CD4-positive, alpha-beta T cell treated with Interleukin-2 at 100 ng/mL for 4 hours (primary cell): ENCODE measurements around the gene SPINK1.
A peak's percentile ranks its signal among the peaks of the same experiment; 100 is the strongest.
"Not testable (repeated sequence)": the region's sequence is repeated elsewhere in the genome, so short reads cannot be mapped to it uniquely, and the experiment has no call there.

ENCODE experiments used
- DNase-seq: peaks from one replicate; pipeline ENCODE4 v3.0.0-alpha.2; 2020; ENCODE audit warnings: low spot score

Gene SPINK1

GRCh38 chr5:147854894-147855773 lies 23.7 kb upstream of the SPINK1 start:
- DNase-seq, result no peak

- DNase-seq, result no peak
These were observed 22.9 kb upstream of the SPINK1 start for GRCh38 chr5:147854331-147854730.

- no peak for DNase-seq
These were observed 22.0 kb upstream of the SPINK1 start for GRCh38 chr5:147853372-147853987.

- no peak for DNase-seq
These were observed 20.9 kb upstream of the SPINK1 start for GRCh38 chr5:147852365-147852764.

- no peak for DNase-seq
These were observed 20.1 kb upstream of the SPINK1 start for GRCh38 chr5:147851578-147851977.

- no peak for DNase-seq
These were observed 17.8 kb upstream of the SPINK1 start for GRCh38 chr5:147849226-147849625.

GRCh38 chr5:147845618-147846017 lies 14.1 kb upstream of the SPINK1 start:
- DNase-seq, result no peak

- DNase-seq, result no peak
These were observed 13.4 kb upstream of the SPINK1 start for GRCh38 chr5:147844846-147845245.

- DNase-seq, result no peak
These were observed 11.4 kb upstream of the SPINK1 start for GRCh38 chr5:147842869-147843268.

GRCh38 chr5:147836439-147836838 lies 5.0 kb upstream of the SPINK1 start:
- DNase-seq, result no peak

- DNase-seq, result no peak
These were observed 3.9 kb upstream of the SPINK1 start for GRCh38 chr5:147835386-147835798.

GRCh38 chr5:147832541-147832940 lies 1.1 kb upstream of the SPINK1 start:
- DNase-seq, result no peak

- no peak for DNase-seq
These were observed 1.4 kb downstream of the SPINK1 start for GRCh38 chr5:147830035-147830434.

- not testable (repeated sequence) for DNase-seq
These were observed 4.5 kb downstream of the SPINK1 start for GRCh38 chr5:147827017-147827416.

GRCh38 chr5:147826361-147826760 lies 5.1 kb downstream of the SPINK1 start:
- DNase-seq, result no peak

GRCh38 chr5:147822686-147823491 lies 8.6 kb downstream of the SPINK1 start:
- peak; percentile 63 for DNase-seq

- not testable (repeated sequence) for DNase-seq
These were observed 9.2 kb downstream of the SPINK1 start for GRCh38 chr5:147822222-147822621.

- DNase-seq, result no peak
These were observed 9.7 kb downstream of the SPINK1 start for GRCh38 chr5:147821766-147822165.

GRCh38 chr5:147819261-147819770 lies 12.2 kb downstream of the SPINK1 start:
- no peak for DNase-seq

- no peak for DNase-seq
These were observed 13.2 kb downstream of the SPINK1 start for GRCh38 chr5:147818290-147818689.

GRCh38 chr5:147813696-147814095 lies 17.8 kb downstream of the SPINK1 start:
- DNase-seq, result no peak
